Activated CD8-positive, alpha-beta T cell treated with anti-CD3 and anti-CD28 coated beads for 36 hours (primary cell): ENCODE data around the gene SUPT4H1. TPM values are rescaled to one million over a fixed set of nuclear protein-coding genes. Genes with fewer than 3 reads are reported as not detected.

Experiments
- ATAC-seq: fragments of 200-7000 bp; cut with Tn5 transposase; one replicate; pipeline ENCODE4 v1.10.0; 2021; ENCODE audit warnings: mild to moderate bottlenecking, moderate library complexity
- CTCF ChIA-PET: fragments of 350-600 bp; sonication (Branson Sonifier 250); formaldehyde crosslinking; loops from one replicate; lab custom pipeline; 2021; ENCODE audit warnings: antibody characterized with exemption; lab: Charles Lee
- POLR2A ChIA-PET: fragments of 350-600 bp; sonication (Branson Sonifier 250); formaldehyde crosslinking; loops from one replicate; lab custom pipeline; 2021; ENCODE audit warnings: antibody characterized with exemption; lab: Charles Lee
- DNase-seq: peaks from one replicate; pipeline ENCODE4 v3.0.0-alpha.2; 2020
- H3K27ac Mint-ChIP-seq: one replicate; pipeline ENCODE4 v1.8.0; 2021; ENCODE audit warnings: mild to moderate bottlenecking, mixed read lengths
- H3K27me3 Mint-ChIP-seq: one replicate; pipeline ENCODE4 v1.8.0; 2021; ENCODE audit warnings: mixed read lengths
- H3K36me3 Mint-ChIP-seq: one replicate; pipeline ENCODE4 v1.8.0; 2021; ENCODE audit warnings: low read depth, mixed read lengths
- H3K4me1 Mint-ChIP-seq: one replicate; pipeline ENCODE4 v1.8.0; 2021; ENCODE audit warnings: low read depth, mixed read lengths
- H3K4me3 Mint-ChIP-seq: one replicate; pipeline ENCODE4 v1.8.0; 2021; ENCODE audit warnings: mild to moderate bottlenecking, moderate library complexity, mixed read lengths
- H3K9me3 Mint-ChIP-seq: one replicate; pipeline ENCODE4 v1.8.0; 2021; ENCODE audit warnings: mixed read lengths
- intact Hi-C: fragments of 100-400 bp; cut with micrococcal nuclease; formaldehyde crosslinking; loops from one replicate; pipeline ENCODE4 v1.10.0; 2022
- total RNA-seq, 2 experiments: library from RNA; stranded (reverse); gene quantifications; one replicate each; pipeline ENCODE4 v1.2.3, GENCODE V29; 2021
- TF ChIP-seq, protein P1 (sequence below): fragments of 200-600 bp; IDR thresholded peaks from one replicate; pipeline ENCODE4 v1.8.0; 2022; ENCODE audit warnings: antibody characterized with exemption, mild to moderate bottlenecking

Gene SUPT4H1
- total RNA-seq, 2 experiments from 2014 or later, result 104 to 110 TPM

DNA sequence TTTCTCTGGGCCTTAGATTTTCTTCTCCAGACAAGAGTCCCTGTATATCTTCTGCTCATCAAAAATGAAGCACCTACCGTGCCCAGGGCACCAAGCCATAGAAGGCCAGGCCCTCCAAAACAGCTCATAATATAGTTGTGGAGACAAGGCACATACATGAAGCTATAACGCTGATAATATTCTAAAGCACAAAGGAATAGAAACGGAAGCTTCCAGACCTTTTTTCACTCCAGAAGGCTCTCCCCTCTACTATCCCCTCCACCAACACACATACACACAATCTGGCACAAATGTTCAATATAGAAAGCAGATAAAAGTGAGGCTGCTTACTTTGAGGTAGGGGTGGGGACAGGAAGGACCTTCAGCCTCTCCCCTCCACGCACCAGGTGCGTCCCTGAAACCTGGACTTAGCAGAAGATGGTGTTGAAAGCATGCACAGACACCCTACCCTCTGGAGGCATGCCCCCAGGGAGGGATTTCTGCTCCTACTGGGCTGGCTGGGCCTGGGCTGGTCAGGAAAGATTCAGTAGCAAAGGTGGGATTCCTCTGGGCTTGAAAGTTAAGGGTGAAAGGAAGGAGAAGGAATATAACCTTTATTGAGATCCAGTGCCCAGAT is 14.1 kb upstream of the SUPT4H1 start:
- ATAC-seq, result no peak
- CTCF ChIA-PET, result interaction anchor here (0.8 to 0.9 kb wide), 2 partner anchors 52 to 61 kb away, joined by 3 read pairs; partner anchors contain the start of gene RNF43
- Mint-ChIP-seq H3K4me1 (peaks cover 11% of the 10 kb centered on the region), H3K36me3 (no peaks in the 10 kb centered on the region), H3K27ac (no peak overlapping the region), H3K9me3 (no peaks in the 10 kb centered on the region), H3K27me3 (no peaks in the 10 kb centered on the region), H3K4me3 (no peak overlapping the region)
- intact Hi-C loops, result no loop called here
- POLR2A ChIA-PET, result interaction anchor here (1.1 to 1.3 kb wide), 2 partner anchors 32 to 49 kb away, joined by 3 to 4 read pairs; no protein-coding TSS in a partner anchor
- DNase-seq, result no peak
- TF ChIP-seq, protein P1, sequence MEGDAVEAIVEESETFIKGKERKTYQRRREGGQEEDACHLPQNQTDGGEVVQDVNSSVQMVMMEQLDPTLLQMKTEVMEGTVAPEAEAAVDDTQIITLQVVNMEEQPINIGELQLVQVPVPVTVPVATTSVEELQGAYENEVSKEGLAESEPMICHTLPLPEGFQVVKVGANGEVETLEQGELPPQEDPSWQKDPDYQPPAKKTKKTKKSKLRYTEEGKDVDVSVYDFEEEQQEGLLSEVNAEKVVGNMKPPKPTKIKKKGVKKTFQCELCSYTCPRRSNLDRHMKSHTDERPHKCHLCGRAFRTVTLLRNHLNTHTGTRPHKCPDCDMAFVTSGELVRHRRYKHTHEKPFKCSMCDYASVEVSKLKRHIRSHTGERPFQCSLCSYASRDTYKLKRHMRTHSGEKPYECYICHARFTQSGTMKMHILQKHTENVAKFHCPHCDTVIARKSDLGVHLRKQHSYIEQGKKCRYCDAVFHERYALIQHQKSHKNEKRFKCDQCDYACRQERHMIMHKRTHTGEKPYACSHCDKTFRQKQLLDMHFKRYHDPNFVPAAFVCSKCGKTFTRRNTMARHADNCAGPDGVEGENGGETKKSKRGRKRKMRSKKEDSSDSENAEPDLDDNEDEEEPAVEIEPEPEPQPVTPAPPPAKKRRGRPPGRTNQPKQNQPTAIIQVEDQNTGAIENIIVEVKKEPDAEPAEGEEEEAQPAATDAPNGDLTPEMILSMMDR, result no peak

DNA sequence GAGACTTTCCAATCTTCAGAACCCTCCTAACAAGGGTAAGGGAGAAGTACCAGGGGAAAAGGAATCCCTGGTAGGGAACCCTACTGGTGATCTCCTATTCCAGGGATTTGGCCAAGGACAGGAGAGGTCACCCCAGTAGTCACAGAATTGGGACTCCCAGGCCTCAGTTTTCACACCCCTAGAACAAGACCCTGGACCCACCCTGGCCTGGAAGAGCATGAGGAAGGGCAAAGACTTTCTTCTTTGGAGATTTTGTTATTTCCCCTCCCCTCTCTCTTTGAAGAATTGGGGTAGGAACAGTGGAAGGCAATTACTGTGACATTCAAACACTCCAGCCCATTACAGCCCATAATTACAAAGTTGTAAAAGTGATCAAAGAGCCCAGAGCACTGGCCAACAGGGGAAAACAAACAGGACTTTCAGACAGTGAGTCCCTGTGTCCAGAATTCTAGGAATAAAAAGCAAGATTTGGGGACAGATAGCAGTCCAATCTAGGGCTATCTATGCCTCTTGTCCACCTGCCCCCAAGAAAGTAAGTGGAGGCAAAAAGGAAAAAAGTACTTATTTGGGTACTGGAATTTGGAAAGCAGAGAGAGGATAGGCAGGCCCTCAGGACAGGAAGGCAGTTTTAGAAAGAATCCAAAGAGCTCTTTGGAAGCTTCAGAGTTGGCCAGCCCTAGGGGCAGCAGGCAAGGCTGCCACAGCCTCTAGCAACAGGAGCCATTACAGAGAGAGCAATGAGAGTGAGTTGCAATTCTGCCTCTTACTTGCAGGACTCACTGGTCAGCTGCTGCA is 13.4 kb upstream of the SUPT4H1 start:
- no peak for DNase-seq
- no peaks in the 10 kb centered on the region for H3K36me3 Mint-ChIP-seq
- no peak overlapping the region for H3K4me3 Mint-ChIP-seq
- no peak overlapping the region for H3K27ac Mint-ChIP-seq
- ATAC-seq, result no peak
- POLR2A ChIA-PET, result interaction anchor here (0.8 to 5.3 kb wide), 6 partner anchors 10 to 48 kb away, joined by 3 to 33 read pairs (median 4); partner anchors contain the start of gene SUPT4H1
- intact Hi-C loops, result no loop called here
- H3K4me1 Mint-ChIP-seq, result peaks cover 11% of the 10 kb centered on the region
- no peaks in the 10 kb centered on the region for H3K27me3 Mint-ChIP-seq
- CTCF ChIA-PET, result interaction anchor here (0.6 to 1.4 kb wide), 5 partner anchors 8 to 116 kb away, joined by 3 to 4 read pairs (median 3); partner anchors contain the start of gene RNF43
- TF ChIP-seq, protein P1, result no peak
- no peaks in the 10 kb centered on the region for H3K9me3 Mint-ChIP-seq

DNA sequence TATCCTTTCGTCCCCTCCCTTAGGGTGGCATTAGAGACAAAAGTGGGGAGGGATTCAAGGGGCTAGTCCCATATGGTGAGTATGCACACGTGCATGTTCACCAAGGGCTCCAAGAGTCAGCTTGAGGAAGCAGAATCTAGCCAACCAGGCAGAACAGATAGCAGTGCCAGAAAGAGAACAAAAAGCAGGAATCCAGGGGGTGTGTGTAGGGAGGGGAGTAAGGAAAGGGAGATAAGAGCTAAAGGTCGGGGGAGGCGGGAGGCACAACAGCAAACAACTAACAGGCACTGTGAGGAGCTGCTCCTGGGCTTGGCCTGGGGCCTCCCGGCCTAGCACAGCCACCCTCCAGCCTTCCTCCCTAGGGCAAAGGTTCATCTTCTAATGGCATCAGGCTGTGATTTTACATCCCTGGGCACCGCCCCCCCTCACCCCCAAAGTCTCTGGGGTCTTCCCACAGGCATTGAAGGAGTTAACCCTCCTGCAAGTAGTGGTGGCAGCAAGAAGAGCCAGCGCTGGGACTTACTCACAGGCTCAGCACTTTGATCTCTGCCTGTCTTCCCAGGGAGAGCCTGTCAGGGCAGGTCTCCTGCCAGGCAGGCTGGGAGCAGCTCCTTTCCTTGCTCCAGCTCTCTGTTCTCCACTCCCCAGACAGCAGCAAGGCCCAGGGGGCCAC is 12.4 kb upstream of the SUPT4H1 start:
- Mint-ChIP-seq H3K36me3 (no peaks in the 10 kb centered on the region), H3K27me3 (no peaks in the 10 kb centered on the region), H3K27ac (peak overlapping the region; percentile 46), H3K4me1 (peaks cover 8% of the 10 kb centered on the region), H3K4me3 (no peak overlapping the region), H3K9me3 (no peaks in the 10 kb centered on the region)
- ATAC-seq (no peak), DNase-seq (no peak)
- POLR2A ChIA-PET, result interaction anchor here (0.8 to 5.3 kb wide), 7 partner anchors 8 to 128 kb away, joined by 3 to 33 read pairs (median 3); partner anchors contain the start of gene SUPT4H1
- intact Hi-C loops, result no loop called here
- TF ChIP-seq, protein P1, result no peak
- CTCF ChIA-PET, result interaction anchor here (1.3 to 3.3 kb wide), 6 partner anchors 9 to 115 kb away, joined by 3 to 13 read pairs (median 6); partner anchors contain the start of genes RNF43 and SUPT4H1

DNA sequence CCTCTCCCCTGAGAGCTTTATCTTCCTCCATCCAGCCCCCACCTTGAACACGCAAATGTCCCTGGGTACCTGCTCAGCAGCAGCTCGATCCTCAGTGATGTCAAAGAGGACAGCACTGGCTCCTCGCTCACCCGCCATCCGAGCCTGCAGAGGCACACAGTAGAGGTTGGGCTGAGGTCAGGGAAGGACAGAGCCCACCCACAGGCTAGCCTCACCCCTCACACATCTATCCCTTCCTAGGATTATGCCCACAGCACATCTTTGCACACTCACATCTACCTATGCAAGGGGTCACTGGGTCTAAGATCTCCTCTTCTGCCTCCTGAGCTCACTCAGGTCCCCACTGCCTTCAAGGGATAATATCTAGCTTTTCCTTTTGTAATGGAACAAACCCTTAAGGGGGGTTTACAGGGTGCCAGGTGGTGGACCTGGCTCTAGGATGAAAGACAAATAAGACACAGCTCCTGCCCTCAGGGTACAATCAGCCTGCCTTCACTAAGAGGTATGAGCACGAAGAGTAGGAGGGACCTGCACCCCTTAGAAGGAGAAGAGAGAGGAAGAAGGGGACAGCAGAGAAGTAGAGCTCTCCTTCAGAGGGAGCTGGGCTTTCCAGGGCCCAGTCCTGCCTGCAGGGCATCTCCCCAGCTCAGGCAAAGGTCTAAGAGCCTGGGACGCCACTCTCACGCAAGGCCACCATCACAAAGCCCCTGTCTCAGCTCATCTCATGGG is 11.6 kb upstream of the SUPT4H1 start:
- Mint-ChIP-seq H3K4me1 (peaks cover 5% of the 10 kb centered on the region), H3K36me3 (no peaks in the 10 kb centered on the region), H3K27me3 (no peaks in the 10 kb centered on the region), H3K9me3 (no peaks in the 10 kb centered on the region), H3K27ac (no peak overlapping the region), H3K4me3 (no peak overlapping the region)
- TF ChIP-seq, protein P1, result no peak
- intact Hi-C loops, result no loop called here
- POLR2A ChIA-PET, result interaction anchor here (0.6 to 5.3 kb wide), 7 partner anchors 8 to 143 kb away, joined by 3 to 33 read pairs (median 4); partner anchors contain the start of gene SUPT4H1
- CTCF ChIA-PET, result interaction anchor here (0.7 to 3.3 kb wide), 7 partner anchors 9 to 114 kb away, joined by 3 to 13 read pairs (median 5); partner anchors contain the start of genes RNF43 and SUPT4H1
- ATAC-seq (no peak), DNase-seq (no peak)
